Effector memory CD4-positive, alpha-beta T cell (primary cell): Measurements from ENCODE around the gene F3.
A peak's percentile ranks its signal among the peaks of the same experiment; 100 is the strongest.
"Not testable (repeated sequence)": the region's sequence is repeated elsewhere in the genome, so short reads cannot be mapped to it uniquely, and the experiment has no call there.

Source experiments
- DNase-seq, 3 donors: peaks; one replicate each; pipeline ENCODE4 v3.0.0-alpha.2; 2020
- H3K27ac ChIP-seq: 2 replicates; pipeline ENCODE4 v1.7.0; 2013; ENCODE audit warnings: mild to moderate bottlenecking, low read length, moderate library complexity; ENCODE audit not compliant: insufficient read depth, poor library complexity, severe bottlenecking
- H3K27me3 ChIP-seq: replicated peaks from 2 replicates; pipeline ENCODE4 v1.7.0; 2013; ENCODE audit warnings: mild to moderate bottlenecking, low read length; ENCODE audit not compliant: insufficient read depth, control insufficient read depth, poor library complexity, severe bottlenecking
- H3K36me3 ChIP-seq: 2 replicates; pipeline ENCODE4 v1.7.0; 2013; ENCODE audit warnings: mild to moderate bottlenecking, low read length, moderate library complexity; ENCODE audit not compliant: control insufficient read depth, insufficient read depth
- H3K4me1 ChIP-seq: 2 replicates; pipeline ENCODE4 v1.7.0; 2013; ENCODE audit warnings: low read length, mild to moderate bottlenecking; ENCODE audit not compliant: control insufficient read depth, insufficient read depth, poor library complexity, severe bottlenecking
- H3K4me3 ChIP-seq: 2 replicates; pipeline ENCODE4 v1.7.0; 2013; ENCODE audit warnings: low read length, low read depth, mild to moderate bottlenecking; ENCODE audit not compliant: insufficient read depth, poor library complexity, severe bottlenecking
- H3K9me3 ChIP-seq: 2 replicates; pipeline ENCODE4 v1.7.0; 2013; ENCODE audit warnings: mild to moderate bottlenecking, low read length, moderate library complexity; ENCODE audit not compliant: control insufficient read depth
- total RNA-seq, 3 donors: gene quantifications; one replicate each; lab custom pipeline; 2026; lab: John Stamatoyannopoulos, UW

F3 gene
- 0.17 to 0.52 (median 0.19) reads per million in 3 donors for total RNA-seq

DNA sequence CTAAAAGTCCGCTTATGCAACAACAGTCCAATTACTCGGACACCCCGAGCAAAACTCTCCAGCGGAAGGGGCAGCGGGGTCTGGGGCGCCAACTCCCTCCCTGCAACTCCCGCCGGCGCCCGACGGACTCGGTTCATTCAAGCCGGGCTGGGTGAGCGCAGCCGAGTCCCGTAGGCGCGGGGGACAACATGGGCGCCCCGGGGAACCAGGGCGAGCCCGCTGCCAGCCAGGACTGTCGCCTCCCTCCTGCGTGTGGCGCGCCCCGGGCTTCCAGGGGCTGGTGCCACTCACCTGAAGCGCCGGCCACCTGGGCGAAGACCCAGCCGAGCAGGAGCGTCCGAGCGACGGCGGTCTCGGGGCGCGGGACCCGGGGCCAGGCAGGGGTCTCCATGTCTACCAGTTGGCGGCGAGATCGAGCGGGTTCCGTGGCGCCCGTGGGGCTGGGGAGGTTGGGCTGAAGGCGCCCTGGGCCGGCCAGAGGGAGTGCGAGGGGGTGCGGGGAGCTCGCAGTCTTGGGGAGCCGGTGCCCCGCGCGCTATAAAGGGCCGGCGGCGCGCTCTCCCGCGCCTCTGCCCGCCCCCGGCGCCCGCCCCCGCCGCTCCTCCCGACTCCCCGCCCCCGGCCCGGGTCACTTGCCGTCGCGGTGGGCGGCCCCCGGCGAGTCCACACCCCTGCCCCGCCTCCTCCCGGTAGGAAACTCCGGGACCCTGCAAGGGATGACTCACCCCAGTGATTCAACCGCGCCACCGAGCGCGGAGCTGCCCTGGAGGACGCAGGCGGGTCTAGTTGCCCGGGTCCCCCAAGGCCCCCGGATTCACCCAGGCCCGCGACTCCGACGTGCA lies at the start of gene F3:
Gene F3, minus strand, starts transcription at position 514 of the 842 bp plus-strand sequence. Its CDS starts 123 bp downstream, at position 391.
- Histone ChIP-seq H3K27me3 (peaks cover 15% of the 10 kb centered on the region), H3K36me3 (no peaks in the 10 kb centered on the region), H3K9me3 (no peaks in the 10 kb centered on the region), H3K4me3 (peak within 1 kb of the TSS; percentile 16), H3K27ac (no peak within 1 kb of the TSS), H3K4me1 (peaks cover 10% of the 10 kb centered on the region)
- peak; percentile 16 to 24 (median 22) for DNase-seq

DNA sequence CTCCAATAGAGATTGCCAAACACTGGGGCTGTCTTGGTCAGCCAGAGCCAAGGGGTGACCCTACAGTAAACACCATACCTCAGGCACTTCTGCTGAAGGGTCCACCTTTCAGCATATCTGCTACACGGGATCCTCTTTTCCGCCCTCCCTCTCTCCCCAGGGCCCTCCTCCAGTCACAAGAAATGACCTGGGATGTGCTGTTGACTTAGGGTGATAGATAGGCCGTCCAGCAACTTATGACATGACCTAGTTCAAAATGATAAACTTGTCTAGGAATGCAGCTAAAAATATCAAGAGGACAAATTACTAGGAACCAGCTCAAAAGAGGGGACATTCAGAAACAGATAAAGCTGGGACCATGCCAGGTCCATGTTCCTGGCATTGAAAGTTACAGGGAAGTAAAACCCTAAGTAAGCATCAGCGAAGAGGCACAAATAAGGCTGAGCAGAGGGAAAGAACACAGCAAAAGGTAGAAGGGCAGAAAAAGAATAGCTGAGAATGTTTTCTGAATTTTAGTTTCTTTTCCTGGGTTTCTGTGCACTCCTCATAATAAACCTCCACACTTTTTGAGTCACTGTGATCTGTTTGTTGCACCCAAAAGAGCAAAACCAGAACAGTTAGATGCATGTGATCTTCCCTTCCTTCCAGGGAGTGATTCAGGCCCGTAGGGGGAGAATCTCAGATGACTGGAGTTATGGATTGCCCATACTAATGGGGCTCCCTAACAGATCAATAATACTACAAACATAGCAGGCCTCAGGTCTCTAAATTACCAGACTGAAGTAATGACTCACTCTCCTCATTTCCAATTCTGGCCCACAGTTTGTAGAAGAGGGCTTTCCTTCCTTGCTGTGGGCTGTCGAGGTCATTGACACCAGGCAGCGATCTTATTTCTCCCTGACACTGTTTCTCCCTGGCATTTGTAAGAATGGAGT lies 48.9 kb upstream of the F3 start:
- H3K27me3 ChIP-seq = no peaks in the 10 kb centered on the region
- no peak overlapping the region for H3K27ac ChIP-seq
- H3K4me1 ChIP-seq = no peaks in the 10 kb centered on the region
- H3K4me3 ChIP-seq = no peak overlapping the region
- H3K9me3 ChIP-seq = no peaks in the 10 kb centered on the region
- H3K36me3 ChIP-seq = no peaks in the 10 kb centered on the region
- no peak for DNase-seq

DNA sequence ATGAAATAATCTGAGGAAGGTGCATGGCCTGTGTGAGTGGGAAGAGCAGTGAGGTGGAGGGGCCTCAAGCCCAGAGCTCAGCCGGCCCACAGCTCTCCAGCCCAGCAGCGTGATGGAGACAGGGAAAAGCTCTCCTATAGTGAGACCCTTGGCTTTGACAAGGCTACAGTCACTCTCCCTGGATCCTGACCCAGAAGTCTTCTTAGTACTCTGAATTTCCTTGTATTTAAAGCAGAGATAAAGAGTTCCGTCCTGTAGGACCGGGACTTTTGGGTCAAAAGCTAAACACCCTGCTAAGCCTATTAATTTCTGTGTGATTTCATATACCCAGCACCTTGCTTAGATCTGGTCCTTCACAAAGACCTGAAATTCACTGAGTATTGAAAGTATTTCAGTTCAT lies 48.2 kb upstream of the F3 start:
- H3K9me3 ChIP-seq = no peaks in the 10 kb centered on the region
- no peaks in the 10 kb centered on the region for H3K27me3 ChIP-seq
- no peak overlapping the region for H3K4me3 ChIP-seq
- DNase-seq = no peak
- no peaks in the 10 kb centered on the region for H3K36me3 ChIP-seq
- H3K4me1 ChIP-seq = no peaks in the 10 kb centered on the region
- no peak overlapping the region for H3K27ac ChIP-seq

DNA sequence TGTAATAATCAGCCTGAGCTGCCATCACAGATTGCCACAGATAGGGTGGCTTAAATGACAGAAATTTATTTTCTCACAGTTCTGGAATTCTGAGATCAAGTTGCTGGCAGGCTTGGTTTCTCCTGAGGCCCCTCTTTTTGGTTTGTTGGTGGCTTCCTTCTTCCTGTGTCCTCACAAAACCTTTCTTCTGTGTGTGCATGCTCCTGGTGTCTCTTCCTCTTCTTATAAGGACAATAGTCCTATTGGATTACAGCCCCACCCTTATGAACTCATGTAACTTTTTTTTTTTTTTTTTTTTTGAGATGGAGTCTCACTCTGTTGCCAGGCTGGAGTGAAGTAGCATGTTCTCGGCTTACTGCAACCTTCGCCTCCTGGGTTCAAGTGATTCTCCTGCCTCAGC lies 41.0 kb upstream of the F3 start:
- H3K4me3 ChIP-seq = no peak overlapping the region
- no peak for DNase-seq
- no peak overlapping the region for H3K27ac ChIP-seq
- no peaks in the 10 kb centered on the region for H3K36me3 ChIP-seq
- H3K27me3 ChIP-seq = no peaks in the 10 kb centered on the region
- H3K4me1 ChIP-seq = no peaks in the 10 kb centered on the region
- H3K9me3 ChIP-seq = no peaks in the 10 kb centered on the region

DNA sequence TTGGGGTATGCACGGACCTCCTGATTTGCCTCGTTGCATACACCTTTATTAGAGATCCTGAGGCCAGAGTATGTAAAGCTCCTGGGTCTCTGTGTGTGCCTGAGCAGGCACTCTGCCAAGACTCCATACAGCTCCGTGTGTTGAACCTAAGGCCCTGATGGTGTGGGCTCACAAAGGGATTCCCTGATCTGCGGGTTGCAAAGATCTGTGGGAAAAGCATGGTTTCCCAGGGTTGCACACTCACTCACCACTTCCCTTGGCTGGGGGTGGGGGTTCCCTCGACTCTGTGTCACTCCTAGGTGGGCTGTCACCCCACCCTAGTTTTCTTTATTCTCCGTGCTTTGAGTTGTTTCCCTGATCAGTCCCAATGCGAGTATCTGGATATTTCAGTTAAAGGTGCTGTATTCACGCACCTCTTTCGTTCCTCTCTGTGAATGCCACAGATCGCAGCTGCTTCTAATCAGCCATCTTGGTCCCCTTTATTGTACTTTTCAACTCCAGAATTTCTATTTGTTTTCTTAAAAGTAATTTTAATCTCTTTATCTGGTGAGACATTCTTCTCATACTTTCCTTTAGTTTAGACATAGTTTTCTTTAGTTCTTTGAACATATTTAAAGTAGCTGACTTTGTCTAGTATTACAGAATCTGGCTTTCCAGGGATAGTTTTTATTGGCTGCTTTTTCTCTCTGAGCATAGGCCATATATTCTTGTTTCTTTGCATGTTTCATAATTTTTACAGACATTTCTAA lies 39.0 kb upstream of the F3 start:
- Histone ChIP-seq H3K9me3 (no peaks in the 10 kb centered on the region), H3K4me3 (no peak overlapping the region), H3K36me3 (no peaks in the 10 kb centered on the region), H3K4me1 (no peaks in the 10 kb centered on the region), H3K27me3 (no peaks in the 10 kb centered on the region), H3K27ac (no peak overlapping the region)
- no peak for DNase-seq

DNA sequence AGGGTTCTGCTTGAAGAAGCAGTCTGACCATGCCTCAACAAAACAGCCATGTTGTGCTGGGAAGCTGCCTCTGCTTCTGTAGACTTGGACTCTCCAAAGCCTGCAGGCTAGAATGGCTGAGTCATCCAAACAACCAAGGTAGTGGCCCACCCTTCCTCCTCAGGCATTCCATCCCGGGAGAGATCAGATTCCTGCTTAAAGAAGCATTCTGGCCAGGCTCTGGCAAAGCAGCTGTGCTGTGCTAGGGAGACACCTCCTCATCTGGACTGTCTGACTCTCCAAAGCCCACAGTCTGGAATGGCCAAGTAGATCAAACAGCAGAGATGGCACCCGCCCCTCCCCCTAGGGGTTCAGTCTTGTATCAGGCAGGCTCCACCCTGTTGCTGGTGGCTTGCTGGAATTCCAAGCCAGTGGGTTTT lies 38.3 kb upstream of the F3 start:
- no peaks in the 10 kb centered on the region for H3K27me3 ChIP-seq
- H3K27ac ChIP-seq = no peak overlapping the region
- DNase-seq = no peak
- no peak overlapping the region for H3K4me3 ChIP-seq
- no peaks in the 10 kb centered on the region for H3K9me3 ChIP-seq
- no peaks in the 10 kb centered on the region for H3K36me3 ChIP-seq
- H3K4me1 ChIP-seq = no peaks in the 10 kb centered on the region

DNA sequence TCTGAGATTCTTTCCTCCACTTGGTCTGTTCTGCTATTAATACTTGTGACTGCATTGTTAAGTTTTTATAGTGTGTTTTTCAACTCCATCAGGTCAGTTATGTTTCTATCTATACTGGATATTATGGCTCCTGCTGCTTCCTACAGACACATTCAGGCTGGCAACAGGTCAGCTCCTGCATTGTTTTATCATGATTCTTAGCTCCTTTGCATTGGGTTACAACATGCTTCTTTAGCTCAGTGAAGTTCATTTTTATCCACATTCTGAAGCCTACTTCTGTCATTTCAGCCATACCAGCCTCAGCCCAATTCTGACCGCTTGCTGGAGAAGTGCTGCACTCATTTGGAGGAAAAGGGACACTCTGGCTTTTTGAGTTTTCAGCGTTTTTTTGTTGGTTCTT lies 37.3 kb upstream of the F3 start:
- no peaks in the 10 kb centered on the region for H3K4me1 ChIP-seq
- no peak overlapping the region for H3K4me3 ChIP-seq
- no peak for DNase-seq
- no peaks in the 10 kb centered on the region for H3K27me3 ChIP-seq
- H3K27ac ChIP-seq = no peak overlapping the region
- H3K36me3 ChIP-seq = no peaks in the 10 kb centered on the region
- H3K9me3 ChIP-seq = no peaks in the 10 kb centered on the region

DNA sequence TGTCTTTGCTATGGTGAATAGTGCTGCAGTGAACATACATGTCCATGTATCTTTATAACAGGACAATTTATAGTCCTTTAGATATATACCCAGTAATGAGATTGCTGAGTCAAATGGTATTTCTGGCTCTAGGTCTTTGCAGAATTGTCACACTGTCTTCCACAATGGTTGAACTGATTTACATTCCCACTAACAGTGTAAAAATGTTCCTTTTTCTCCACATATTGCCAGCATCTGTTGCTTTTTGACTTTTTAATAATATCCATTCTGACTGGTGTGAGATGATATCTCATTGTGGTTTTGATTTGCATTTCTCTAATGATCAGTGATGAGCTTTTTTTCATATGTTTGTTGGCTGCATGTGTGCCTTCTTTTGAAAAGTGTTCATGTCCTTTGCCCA lies 32.4 kb upstream of the F3 start:
- H3K36me3 ChIP-seq, H3K9me3 ChIP-seq, H3K4me1 ChIP-seq, H3K4me3 ChIP-seq, DNase-seq, H3K27me3 ChIP-seq, H3K27ac ChIP-seq: not testable (repeated sequence)

DNA sequence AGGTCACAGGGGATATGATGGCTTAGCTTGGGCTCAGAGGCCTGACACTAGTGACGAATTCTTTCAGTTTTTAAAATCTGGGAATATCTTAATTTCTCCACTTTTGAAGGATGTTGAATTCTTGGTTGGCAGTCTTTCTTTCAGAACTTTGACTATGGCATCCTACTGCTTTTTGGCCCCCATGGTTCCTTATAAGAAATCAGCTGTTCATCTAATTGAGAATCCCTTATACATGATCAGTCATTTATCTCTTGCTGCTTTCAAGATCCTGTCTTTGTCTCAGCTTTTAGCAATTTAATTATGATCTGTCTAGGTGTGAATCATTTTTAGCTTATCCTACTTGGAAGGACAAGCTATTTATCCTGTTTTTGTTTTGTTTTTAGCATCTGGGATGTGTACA lies 31.2 kb upstream of the F3 start:
- H3K4me1 ChIP-seq = no peaks in the 10 kb centered on the region
- no peak overlapping the region for H3K27ac ChIP-seq
- H3K4me3 ChIP-seq = no peak overlapping the region
- no peaks in the 10 kb centered on the region for H3K36me3 ChIP-seq
- H3K27me3 ChIP-seq = no peaks in the 10 kb centered on the region
- no peaks in the 10 kb centered on the region for H3K9me3 ChIP-seq
- DNase-seq = no peak
